SK-N-SH (cell line): Measurements from ENCODE around the gene EXD1. TPM values are rescaled to one million over a fixed set of nuclear protein-coding genes. Genes with fewer than 3 reads are reported as not detected.

Experiments
- CTCF ChIA-PET: fragments of 300-600, 350-600 bp; formaldehyde crosslinking; extraction: SDS; loops from one replicate; lab custom pipeline; 2021; lab: Yijun Ruan, JAX
- POLR2A ChIA-PET: fragments of 350-600 bp; sonication (Branson Sonifier 250); formaldehyde crosslinking; extraction: SDS; loops from one replicate; lab custom pipeline; 2020; ENCODE audit warnings: antibody characterized with exemption, inconsistent platforms; lab: Yijun Ruan, JAX
- DNase-seq: peaks from one replicate; pipeline ENCODE4 v3.0.0; 2012
- H2AFZ ChIP-seq: fragments of 200-600 bp; sonication (generic); 2 replicates; pipeline ENCODE4 v1.8.1; 2016; ENCODE audit warnings: antibody characterized with exemption, mild to moderate bottlenecking, low read depth
- H3F3A ChIP-seq: fragments of 200-600 bp; sonication (generic); replicated peaks from 2 replicates; pipeline ENCODE3; 2016; ENCODE audit warnings: antibody characterized with exemption, mild to moderate bottlenecking; ENCODE audit not compliant: insufficient read depth
- H3K27ac ChIP-seq, 2 experiments: fragments of 200-500 bp in 1 of 2; fragments of 200-600 bp in 1 of 2; sonication (Bioruptor generic) in 1 of 2; sonication (generic), shearing (Covaris generic) in 1 of 2; 2 replicates each; pipeline versions ENCODE4 v1.5.1 to v1.6.1; 2014 to 2016; ENCODE audit warnings: low read depth in 2 of 2, inconsistent platforms in 1 of 2, low read length in 1 of 2, mild to moderate bottlenecking in 1 of 2, mixed read lengths in 1 of 2
- H3K27me3 ChIP-seq: fragments of 200-600 bp; sonication (generic), shearing (Covaris generic); 2 replicates; pipeline ENCODE4 v1.6.1; 2016; ENCODE audit warnings: mixed run types; ENCODE audit not compliant: insufficient read depth
- H3K36me3 ChIP-seq, 2 experiments: fragments of 200-500 bp in 1 of 2; fragments of 200-600 bp in 1 of 2; sonication (Bioruptor generic) in 1 of 2; sonication (generic) in 1 of 2; replicated peaks in 1 of 2; 2 replicates each; pipeline versions ENCODE3 to v1.5.1; 2014 to 2016; ENCODE audit warnings: low read length in 1 of 2, mild to moderate bottlenecking in 1 of 2; ENCODE audit not compliant: insufficient read depth in 2 of 2, control insufficient read depth in 1 of 2
- H3K4me1 ChIP-seq, 2 experiments: fragments of 200-500 bp in 1 of 2; fragments of 200-600 bp in 1 of 2; sonication (Bioruptor generic) in 1 of 2; sonication (generic), shearing (Covaris generic) in 1 of 2; 2 replicates each; pipeline versions ENCODE4 v1.5.1 to v1.6.1; 2014 to 2016; ENCODE audit warnings: low read depth in 1 of 2, low read length in 1 of 2, mixed run types in 1 of 2; ENCODE audit not compliant: insufficient read depth in 2 of 2, control insufficient read depth in 1 of 2
- H3K4me2 ChIP-seq: fragments of 200-600 bp; sonication (generic), shearing (Covaris generic); 2 replicates; pipeline ENCODE4 v1.6.1; 2017; ENCODE audit warnings: mixed run types
- H3K4me3 ChIP-seq, 2 experiments: fragments of 200-500 bp in 1 of 2; fragments of 200-600 bp in 1 of 2; sonication (Bioruptor generic) in 1 of 2; sonication (generic), shearing (Covaris generic) in 1 of 2; 2 replicates each; pipeline versions ENCODE4 v1.5.1 to v1.8.1; 2014 to 2016; ENCODE audit warnings: low read depth in 2 of 2, inconsistent platforms in 1 of 2, low read length in 1 of 2, mild to moderate bottlenecking in 1 of 2, mixed read lengths in 1 of 2, moderate library complexity in 1 of 2
- H3K79me2 ChIP-seq: fragments of 200-600 bp; sonication (generic); 2 replicates; pipeline ENCODE4 v1.8.1; 2017; ENCODE audit warnings: mild to moderate bottlenecking; ENCODE audit not compliant: insufficient read depth
- H3K9ac ChIP-seq: fragments of 200-600 bp; sonication (generic); 2 replicates; pipeline ENCODE4 v1.6.1; 2017; ENCODE audit warnings: mixed run types
- H3K9me2 ChIP-seq: fragments of 200-600 bp; sonication (generic); 2 replicates; pipeline ENCODE4 v1.6.1; 2017; ENCODE audit warnings: mixed run types
- H3K9me3 ChIP-seq: fragments of 200-600 bp; sonication (generic); 2 replicates; pipeline ENCODE4 v1.6.1; 2017; ENCODE audit warnings: mixed run types, mild to moderate bottlenecking, moderate library complexity
- H4K20me1 ChIP-seq: fragments of 200-600 bp; sonication (generic); 2 replicates; pipeline ENCODE4 v1.6.1; 2017; ENCODE audit warnings: mild to moderate bottlenecking, mixed run types; ENCODE audit not compliant: insufficient read depth
- CHD2 ChIP-seq: fragments of 150-350 bp; IDR thresholded peaks from 2 replicates; pipeline ENCODE4 v1.6.1; 2018; ENCODE audit warnings: low read length; ENCODE audit not compliant: partially characterized antibody
- CTCF ChIP-seq: fragments of 200-600 bp; sonication (generic); IDR thresholded peaks from 2 replicates; pipeline ENCODE4 v1.6.1; 2017; ENCODE audit warnings: antibody characterized with exemption, mild to moderate bottlenecking, moderate library complexity
- ELF1 ChIP-seq: IDR thresholded peaks from 2 replicates; pipeline ENCODE4 v1.4.0; 2012
- EP300 ChIP-seq, 2 experiments: IDR thresholded peaks; 2 replicates each; pipeline versions ENCODE4 v1.4.0 to v1.6.1; 2012; ENCODE audit warnings: borderline replicate concordance in 1 of 2, low read depth in 1 of 2, low read length in 1 of 2
- EZH2phosphoT487 ChIP-seq: fragments of 200-600 bp; sonication (generic); IDR thresholded peaks from 2 replicates; pipeline ENCODE4 v1.6.1; 2017; ENCODE audit warnings: low read depth, mixed run types, mild to moderate bottlenecking, antibody characterized with exemption, moderate library complexity, borderline replicate concordance
- FOXJ3 ChIP-seq: sonication (generic); formaldehyde crosslinking; IDR thresholded peaks from 2 replicates; pipeline ENCODE4 v1.5.1; 2020; ENCODE audit warnings: mild to moderate bottlenecking, missing genetic modification reagents
- FOXM1 ChIP-seq: IDR thresholded peaks from 2 replicates; pipeline ENCODE4 v1.4.0; 2012; ENCODE audit warnings: low read depth, mild to moderate bottlenecking
- IRF3 ChIP-seq: fragments of 150-350 bp; IDR thresholded peaks from 2 replicates; pipeline ENCODE4 v1.6.1; 2016; ENCODE audit warnings: mild to moderate bottlenecking, low read depth, low read length
- JUND ChIP-seq: IDR thresholded peaks from 2 replicates; pipeline ENCODE4 v1.4.0; 2012
- MEF2A ChIP-seq: IDR thresholded peaks from 2 replicates; pipeline ENCODE4 v1.4.0; 2012; ENCODE audit warnings: low read depth, borderline replicate concordance
- MXI1 ChIP-seq: IDR thresholded peaks from 2 replicates; pipeline ENCODE4 v1.6.1; 2012; ENCODE audit warnings: mild to moderate bottlenecking, low read depth, low read length, improper control_type of control experiment
- NRF1 ChIP-seq: IDR thresholded peaks from 2 replicates; pipeline ENCODE4 v1.6.1; 2012; ENCODE audit warnings: low read depth, mild to moderate bottlenecking, low read length
- PBX3 ChIP-seq: IDR thresholded peaks from 2 replicates; pipeline ENCODE4; 2012
- RAD21 ChIP-seq: IDR thresholded peaks from 2 replicates; pipeline ENCODE4 v1.6.1; 2012; ENCODE audit warnings: mild to moderate bottlenecking, low read length
- RCOR1 ChIP-seq: fragments of 150-350 bp; IDR thresholded peaks from 2 replicates; pipeline ENCODE4 v1.6.1; 2017; ENCODE audit warnings: antibody characterized with exemption, low read length
- RXRA ChIP-seq: IDR thresholded peaks from 2 replicates; pipeline ENCODE4 v1.4.0; 2012; ENCODE audit warnings: low read depth, mild to moderate bottlenecking, borderline replicate concordance
- SIN3A ChIP-seq: IDR thresholded peaks from 2 replicates; pipeline ENCODE4 v1.6.1; 2012; ENCODE audit warnings: low read depth, mild to moderate bottlenecking, low read length, moderate library complexity, borderline replicate concordance
- SMC3 ChIP-seq: IDR thresholded peaks from 2 replicates; pipeline ENCODE4 v1.6.1; 2012; ENCODE audit warnings: low read depth, low read length, improper control_type of control experiment
- TEAD4 ChIP-seq: IDR thresholded peaks from 2 replicates; pipeline ENCODE4 v1.4.0; 2012; ENCODE audit warnings: mild to moderate bottlenecking, borderline replicate concordance; ENCODE audit not compliant: insufficient read depth
- USF2 ChIP-seq: fragments of 150-350 bp; IDR thresholded peaks from 2 replicates; pipeline ENCODE4 v1.6.1; 2017; ENCODE audit warnings: antibody characterized with exemption, low read length, low read depth, borderline replicate concordance
- WGBS: methylation state at CpG from one replicate; pipeline ENCODE4 v1.1.6; 2017; ENCODE audit warnings: low lambda C conversion rate; 5-methylcytosine and 5-hydroxymethylcytosine counted together
- polyA plus RNA-seq, 3 experiments: library from polyadenylated mRNA; depleted of rRNA; stranded (reverse); fragments of >200 nt; gene quantifications; 2 replicates each; pipeline ENCODE4 v1.2.3, GENCODE V29; 2012

Gene EXD1
- polyA plus RNA-seq, 1 of the 3 experiments (the other 2 are of a cell fraction): 0.07 TPM

- TF ChIP-seq FOXJ3 (no peak), PBX3 (no peak), EP300 (IDR thresholded peaks at IDR 0.05; ENCODE audit: borderline replicate concordance in 1 of 2, low read depth in 1 of 2, low read length in 1 of 2) (no peak), EZH2phosphoT487 (no peak), RAD21 (no peak)
Observed at GRCh38 chr15:41231422-41232226, 1.1 kb upstream of the EXD1 start (continued).

- H3K9me3 ChIP-seq: no peaks in the 10 kb centered on the region
- ChIA-PET CTCF (interaction anchor here (0.5 to 2.9 kb wide), 20 partner anchors 8 to 371 kb away, joined by 3 to 35 read pairs (median 3); partner anchors contain the start of gene CHAC1), POLR2A (interaction anchor here (1.0 kb wide), 1 partner anchor 114 kb away, joined by 5 read pairs; the partner anchor contains the start of gene INO80)
- H2AFZ ChIP-seq: peak overlapping the region; percentile 87
- H3K9ac ChIP-seq: no peak overlapping the region
- H3K4me2 ChIP-seq: peak overlapping the region; percentile 95
- H3K4me3 ChIP-seq: peak overlapping the region; percentile 82 to 89
- H3K27ac ChIP-seq: peak overlapping the region; percentile 44 to 89; a peak in 2 of 4 replicates
- no peaks in the 10 kb centered on the region for H3K9me2 ChIP-seq
- H3K36me3 ChIP-seq: no peaks in the 10 kb centered on the region
- H3K79me2 ChIP-seq: peaks cover 38% of the 10 kb centered on the region
- peaks cover 0 to 8% of the 10 kb centered on the region in 2 experiments; a peak in 2 of 4 replicates for H3K4me1 ChIP-seq
- 54% methylated on average over 8 of the region's 10 CpGs for WGBS
- DNase-seq: no peak
- H4K20me1 ChIP-seq: peaks cover 7% of the 10 kb centered on the region; the same call in 1 of the 2 replicates
- H3F3A ChIP-seq: peaks cover 12% of the 10 kb centered on the region
- no peaks in the 10 kb centered on the region for H3K27me3 ChIP-seq
- no peak for TF ChIP-seq ELF1
- no peak for TF ChIP-seq EP300 (IDR thresholded peaks at IDR 0.05; ENCODE audit: borderline replicate concordance in 1 of 2, low read depth in 1 of 2, low read length in 1 of 2)
- TF ChIP-seq USF2: no peak
- no peak for TF ChIP-seq NRF1
- TF ChIP-seq IRF3: no peak
Observed at GRCh38 chr15:41230345-41230649, 260 bp downstream of the EXD1 start.

- DNase-seq: no peak
- Histone ChIP-seq H3K27ac (no peak overlapping the region), H2AFZ (no peak overlapping the region), H3K9ac (no peak overlapping the region), H3F3A (no peaks in the 10 kb centered on the region), H3K4me1 (no peaks in the 10 kb centered on the region), H3K9me2 (no peaks in the 10 kb centered on the region), H4K20me1 (no peaks in the 10 kb centered on the region), H3K9me3 (no peaks in the 10 kb centered on the region), H3K27me3 (no peaks in the 10 kb centered on the region; the same call in 1 of the 2 replicates), H3K4me3 (no peak overlapping the region), H3K4me2 (no peak overlapping the region), H3K79me2 (no peaks in the 10 kb centered on the region), H3K36me3 (no peaks in the 10 kb centered on the region)
- POLR2A ChIA-PET: no interaction called here
- 81% methylated on average over 3 of the region's 3 CpGs for WGBS
- CTCF ChIA-PET: interaction anchor here (1.4 kb wide), 1 partner anchor 9 kb away, joined by 4 read pairs; no protein-coding TSS in a partner anchor
- TF ChIP-seq SIN3A (no peak), JUND (no peak), EZH2phosphoT487 (no peak), ELF1 (no peak), CTCF (no peak), MXI1 (no peak), SMC3 (no peak), MEF2A (no peak), RXRA (no peak), RAD21 (no peak), CHD2 (no peak), TEAD4 (no peak), RCOR1 (no peak), FOXM1 (no peak)
Observed at GRCh38 chr15:41219381-41219780, 11.2 kb downstream of the EXD1 start.
